GM12878 (cell line): ENCODE results near the gene NFATC2. TPM values are rescaled to one million over a fixed set of nuclear protein-coding genes. Genes with fewer than 3 reads are reported as not detected.
"Not testable (repeated sequence)": the region's sequence is repeated elsewhere in the genome, so short reads cannot be mapped to it uniquely, and the experiment has no call there.

Source experiments
- ATAC-seq: fragments of 200-7000 bp; cut with Tn5 transposase; 3 replicates; pipeline ENCODE4 v1.9.1; 2020; ENCODE audit warnings: mild to moderate bottlenecking, moderate library complexity
- BruUV-seq: library from RNA; stranded (reverse); fragments of 400-500 nt; replicated peaks from 2 replicates; lab custom pipeline; 2021; lab: Mats Ljungman, UMichigan
- CTCF ChIA-PET: fragments of 300-600 bp; sonication (Branson Sonifier 250); formaldehyde crosslinking; extraction: SDS; loops from one replicate; lab custom pipeline; 2021; ENCODE audit warnings: inconsistent platforms; lab: Yijun Ruan, JAX
- POLR2A ChIA-PET: fragments of 350-600 bp; formaldehyde crosslinking; extraction: SDS; loops from one replicate; lab custom pipeline; 2021; ENCODE audit warnings: inconsistent platforms; lab: Charles Lee
- RAD21 ChIA-PET: fragments of 300-600 bp; sonication (Branson Sonifier 250); formaldehyde crosslinking; loops from one replicate; lab custom pipeline; 2023; ENCODE audit warnings: antibody characterized with exemption; ENCODE audit not compliant: unreplicated experiment; lab: Charles Lee
- SMC1A ChIA-PET: fragments of 300-600 bp; sonication (Branson Sonifier 250); formaldehyde crosslinking; loops from one replicate; lab custom pipeline; 2023; ENCODE audit not compliant: unreplicated experiment, uncharacterized antibody; lab: Charles Lee
- DNase-seq: peaks from one replicate; pipeline ENCODE4 v3.0.0-alpha.2; 2011; ENCODE audit warnings: low read depth, low spot score
- FAIRE-seq: peaks from 3 replicates; lab custom pipeline; 2011; peaks lifted over from hg19 to GRCh38; lab: Jason Lieb, UNC
- H2AFZ ChIP-seq: 2 replicates; pipeline ENCODE4 v1.6.0; 2011; ENCODE audit warnings: low read depth, low read length, control low read depth; ENCODE audit not compliant: control insufficient read depth
- H3K27ac ChIP-seq: 2 replicates; pipeline ENCODE4 v1.5.1; 2011; ENCODE audit warnings: control low read depth; ENCODE audit not compliant: control insufficient read depth, insufficient read depth
- H3K27me3 ChIP-seq, 2 experiments: replicated peaks in 1 of 2; 2 replicates each; pipeline versions ENCODE4 v1.6.0 to v1.6.1; 2011; ENCODE audit warnings: low read length in 1 of 2; ENCODE audit not compliant: control insufficient read depth in 2 of 2, insufficient read depth in 2 of 2
- H3K36me3 ChIP-seq, 2 experiments: 2 replicates each; pipeline ENCODE4 v1.5.1; 2011; ENCODE audit warnings: low read length in 1 of 2; ENCODE audit not compliant: control insufficient read depth in 2 of 2, insufficient read depth in 2 of 2
- H3K4me1 ChIP-seq: 2 replicates; pipeline ENCODE4 v1.6.1; 2011; ENCODE audit warnings: mild to moderate bottlenecking, low read length, moderate library complexity, mixed read lengths; ENCODE audit not compliant: control insufficient read depth, insufficient read depth
- H3K4me2 ChIP-seq: 2 replicates; pipeline ENCODE4 v1.6.0; 2011; ENCODE audit warnings: control low read depth; ENCODE audit not compliant: control insufficient read depth, insufficient read depth
- H3K4me3 ChIP-seq: fragments of 200-600 bp; sonication (generic); 2 replicates; pipeline ENCODE4 v1.5.1; 2016
- H3K79me2 ChIP-seq: 2 replicates; pipeline ENCODE4 v1.6.0; 2011; ENCODE audit warnings: low read length; ENCODE audit not compliant: control insufficient read depth, insufficient read depth
- H3K9ac ChIP-seq: 2 replicates; pipeline ENCODE4 v1.8.0; 2011; ENCODE audit warnings: low read length, control low read depth, mixed read lengths; ENCODE audit not compliant: control insufficient read depth, insufficient read depth
- H3K9me3 ChIP-seq: replicated peaks from 3 replicates; pipeline ENCODE4 v1.5.1; 2011; ENCODE audit warnings: mild to moderate bottlenecking, low read length; ENCODE audit not compliant: control insufficient read depth, insufficient read depth
- H4K20me1 ChIP-seq: 2 replicates; pipeline ENCODE4 v1.6.0; 2011; ENCODE audit not compliant: control insufficient read depth, insufficient read depth
- ATF7 ChIP-seq: fragments of 450-650 bp; IDR thresholded peaks from 2 replicates; pipeline ENCODE4 v1.6.1; 2016; ENCODE audit warnings: low read depth, mild to moderate bottlenecking
- DPF2 ChIP-seq: fragments of 450-650 bp; IDR thresholded peaks from 2 replicates; pipeline ENCODE4 v1.6.1; 2017; ENCODE audit warnings: mild to moderate bottlenecking
- WGBS: methylation state at CpG from one replicate; pipeline ENCODE4 v1.1.6; 2016; ENCODE audit warnings: low lambda C conversion rate; ENCODE audit not compliant: insufficient replicate concordance, insufficient coverage; ENCODE audit errors: missing lambda C conversion rate; 5-methylcytosine and 5-hydroxymethylcytosine counted together
- in situ Hi-C: fragments of 300-500 bp; cut with MboI; formaldehyde crosslinking; loops from 9 replicates; pipeline ENCODE4 v1.14.3; 2018; ENCODE audit warnings: mixed read lengths
- intact Hi-C: fragments of 100-400 bp; cut with micrococcal nuclease; formaldehyde crosslinking; loops from one replicate; pipeline ENCODE4 v1.14.2; 2022; ENCODE audit not compliant: unreplicated experiment
- polyA plus RNA-seq, 11 experiments: library from polyadenylated mRNA; depleted of rRNA in 4 of 11; unstranded in 6 of 11; stranded (reverse) in 5 of 11; fragments of >200 nt; fragmentation: Nextera tagmentation in 4 of 11; fragmentation: Illumina TruSeq in 1 of 11; extraction: Ambion mirVana in 4 of 11; extraction: Trizol in 1 of 11; gene quantifications; 1 replicate in 1 of 11; 2 replicates in 10 of 11; pipeline versions ENCODE4 v1.2.1 to v1.2.3, GENCODE V29; 2011 to 2016; ENCODE audit warnings: inconsistent platforms in 2 of 11, missing spikeins in 2 of 11, low read depth in 1 of 11
- total RNA-seq, 4 experiments: library from RNA; depleted of rRNA in 3 of 4; stranded (reverse); fragments of >200 nt in 3 of 4; fragmentation: Illumina TruSeq in 1 of 4; extraction: Trizol in 1 of 4; gene quantifications; 2 replicates each; pipeline versions ENCODE4 v1.2.1 to v1.2.3, GENCODE V29; 2013 to 2021
- TF ChIP-seq, protein P1 (sequence below): fragments of 450-650 bp; IDR thresholded peaks from 2 replicates; pipeline ENCODE4 v1.6.1; 2016; ENCODE audit warnings: mild to moderate bottlenecking, moderate library complexity, borderline replicate concordance

The NFATC2 gene
- total and polyA plus RNA-seq, 10 of the 15 experiments (the other 5 are each of a cell fraction or from before 2014, with no cell fraction given), result 3.3 to 20.0 (median 7.3) TPM

DNA sequence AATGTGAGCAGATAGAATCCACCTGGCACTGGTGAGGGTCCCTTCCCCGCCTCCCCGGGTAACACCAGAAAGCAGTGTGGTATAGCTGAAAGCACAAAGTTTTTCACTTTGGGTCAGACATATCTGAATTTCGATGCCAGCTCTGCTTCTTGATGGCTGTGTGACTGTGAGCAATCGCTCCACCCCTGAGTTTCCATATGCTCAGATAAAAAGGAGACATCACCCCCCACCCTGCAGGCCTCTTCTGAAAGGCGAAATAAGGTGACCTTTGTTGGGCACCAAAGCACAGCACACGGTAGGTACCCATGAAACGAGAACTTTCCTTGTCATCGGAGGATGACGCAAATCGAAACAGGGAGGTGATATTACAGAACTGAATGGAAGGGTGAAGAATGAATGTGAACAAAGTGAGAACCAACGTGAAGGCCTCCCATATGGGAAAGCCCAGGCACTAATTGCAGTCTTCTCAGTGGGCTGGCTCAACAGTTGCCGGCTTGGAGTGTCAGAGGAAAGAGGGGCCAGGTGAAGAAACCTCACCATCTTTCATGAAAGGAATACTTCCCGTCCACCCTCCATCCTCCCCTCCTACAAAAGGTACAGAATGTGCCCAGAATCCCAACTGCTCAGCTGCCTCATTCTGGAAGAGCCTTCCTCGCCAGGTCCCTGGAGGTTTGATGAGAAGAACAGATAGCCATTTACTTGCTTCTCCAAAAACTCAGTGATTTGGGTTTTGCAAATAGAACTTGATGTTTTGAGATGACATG is 61.8 kb downstream of the NFATC2 start (continued):
- TF ChIP-seq ATF7 (peak; percentile 79), DPF2 (peak; percentile 91)
- TF ChIP-seq, protein P1, sequence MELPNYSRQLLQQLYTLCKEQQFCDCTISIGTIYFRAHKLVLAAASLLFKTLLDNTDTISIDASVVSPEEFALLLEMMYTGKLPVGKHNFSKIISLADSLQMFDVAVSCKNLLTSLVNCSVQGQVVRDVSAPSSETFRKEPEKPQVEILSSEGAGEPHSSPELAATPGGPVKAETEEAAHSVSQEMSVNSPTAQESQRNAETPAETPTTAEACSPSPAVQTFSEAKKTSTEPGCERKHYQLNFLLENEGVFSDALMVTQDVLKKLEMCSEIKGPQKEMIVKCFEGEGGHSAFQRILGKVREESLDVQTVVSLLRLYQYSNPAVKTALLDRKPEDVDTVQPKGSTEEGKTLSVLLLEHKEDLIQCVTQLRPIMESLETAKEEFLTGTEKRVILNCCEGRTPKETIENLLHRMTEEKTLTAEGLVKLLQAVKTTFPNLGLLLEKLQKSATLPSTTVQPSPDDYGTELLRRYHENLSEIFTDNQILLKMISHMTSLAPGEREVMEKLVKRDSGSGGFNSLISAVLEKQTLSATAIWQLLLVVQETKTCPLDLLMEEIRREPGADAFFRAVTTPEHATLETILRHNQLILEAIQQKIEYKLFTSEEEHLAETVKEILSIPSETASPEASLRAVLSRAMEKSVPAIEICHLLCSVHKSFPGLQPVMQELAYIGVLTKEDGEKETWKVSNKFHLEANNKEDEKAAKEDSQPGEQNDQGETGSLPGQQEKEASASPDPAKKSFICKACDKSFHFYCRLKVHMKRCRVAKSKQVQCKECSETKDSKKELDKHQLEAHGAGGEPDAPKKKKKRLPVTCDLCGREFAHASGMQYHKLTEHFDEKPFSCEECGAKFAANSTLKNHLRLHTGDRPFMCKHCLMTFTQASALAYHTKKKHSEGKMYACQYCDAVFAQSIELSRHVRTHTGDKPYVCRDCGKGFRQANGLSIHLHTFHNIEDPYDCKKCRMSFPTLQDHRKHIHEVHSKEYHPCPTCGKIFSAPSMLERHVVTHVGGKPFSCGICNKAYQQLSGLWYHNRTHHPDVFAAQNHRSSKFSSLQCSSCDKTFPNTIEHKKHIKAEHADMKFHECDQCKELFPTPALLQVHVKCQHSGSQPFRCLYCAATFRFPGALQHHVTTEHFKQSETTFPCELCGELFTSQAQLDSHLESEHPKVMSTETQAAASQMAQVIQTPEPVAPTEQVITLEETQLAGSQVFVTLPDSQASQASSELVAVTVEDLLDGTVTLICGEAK, result no peak

DNA sequence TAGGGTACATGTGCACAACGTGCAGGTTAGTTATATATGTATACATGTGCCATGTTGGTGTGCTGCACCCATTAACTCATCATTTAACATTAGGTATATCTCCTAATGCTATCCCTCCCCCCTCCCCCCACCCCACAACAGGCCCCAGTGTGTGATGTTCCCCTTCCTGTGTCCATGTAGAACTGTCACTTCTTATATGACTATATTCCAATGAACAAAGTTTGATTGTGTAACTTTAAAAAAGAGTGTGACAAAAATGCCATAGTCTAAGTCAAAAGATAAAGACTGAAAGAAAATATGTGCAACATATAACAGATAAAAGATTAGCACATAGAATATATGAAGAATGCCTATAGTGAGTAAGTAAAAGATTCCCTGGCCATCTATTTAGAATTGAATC is 66.4 kb downstream of the NFATC2 start:
- H3K27me3 ChIP-seq, DNase-seq, FAIRE-seq, BruUV-seq, in situ Hi-C loops, H3K79me2 ChIP-seq, H3K9me3 ChIP-seq, H3K4me2 ChIP-seq, intact Hi-C loops, H3K9ac ChIP-seq, H2AFZ ChIP-seq, H3K27ac ChIP-seq, H4K20me1 ChIP-seq, H3K4me3 ChIP-seq, ATAC-seq: not testable (repeated sequence)
- RAD21 ChIA-PET, result interaction anchor here (0.9 kb wide), 1 partner anchor 90 kb away, joined by 4 read pairs; no protein-coding TSS in a partner anchor
- CTCF ChIA-PET, result interaction anchor here (1.3 kb wide), 1 partner anchor 90 kb away, joined by 4 read pairs; no protein-coding TSS in a partner anchor
- WGBS, result no CpG with 5 or more reads among the region's 1 CpG
- SMC1A ChIA-PET, result interaction anchor here (0.6 kb wide), 1 partner anchor 91 kb away, joined by 3 read pairs; no protein-coding TSS in a partner anchor
- Histone ChIP-seq H3K4me1 (peaks cover 25% of the 10 kb centered on the region), H3K36me3 (peaks cover 8 to 11% of the 10 kb centered on the region in 2 experiments)
- POLR2A ChIA-PET, result interaction anchor here (0.6 kb wide), 1 partner anchor 68 kb away, joined by 3 read pairs; no protein-coding TSS in a partner anchor
